ENCODE results near the gene GP1BB. TPM values are rescaled to one million over a fixed set of nuclear protein-coding genes. Genes with fewer than 3 reads are reported as not detected.

The GP1BB gene
- polyA plus RNA-seq, 1 donor from 2014 or later: 42.0 TPM

DNA sequence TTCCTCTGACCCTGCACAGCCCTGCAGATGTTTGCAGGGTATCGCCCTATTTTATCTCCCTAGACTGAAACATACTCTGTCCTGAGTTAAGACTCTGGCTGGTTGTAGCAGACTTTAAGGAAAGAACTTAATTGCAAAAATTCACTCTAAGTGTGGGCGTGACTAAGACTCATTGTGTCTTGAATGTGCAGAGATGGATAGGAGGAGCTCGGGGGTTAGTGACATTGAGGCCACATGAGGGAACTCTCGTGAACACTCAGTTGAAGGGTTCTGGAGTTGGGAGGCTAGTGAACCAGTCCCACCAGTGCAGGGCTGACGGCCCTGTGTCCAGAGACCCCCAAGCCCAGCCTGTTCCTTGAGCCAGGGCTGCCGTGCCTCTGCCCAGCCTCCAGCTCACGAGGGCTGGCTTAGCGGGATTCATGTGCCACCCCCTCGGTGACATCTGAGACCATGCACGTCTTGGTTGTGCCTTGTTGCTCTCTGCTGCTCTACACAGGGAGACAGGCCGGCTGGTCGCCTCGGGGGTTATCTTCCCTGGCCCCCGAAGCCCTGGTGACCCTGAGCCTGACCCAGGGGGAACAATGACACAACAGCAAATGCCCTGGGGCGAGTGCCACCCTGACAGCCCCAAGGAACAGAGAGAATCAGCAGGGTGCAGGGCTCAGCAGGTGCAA is 25.8 kb downstream of the GP1BB start:
- no peak overlapping the region for H3K27ac ChIP-seq (ENCODE audit: low read length)
- H3F3A ChIP-seq (ENCODE audit: insufficient read depth, low read length, poor library complexity, severe bottlenecking): no peaks in the 10 kb centered on the region
- no peaks in the 10 kb centered on the region for H3K9me3 ChIP-seq (ENCODE audit: low read length)
- H4K20me1 ChIP-seq (ENCODE audit: insufficient read depth): no peaks in the 10 kb centered on the region
- H3K4me2 ChIP-seq (ENCODE audit: low read length): no peak overlapping the region
- H3K27me3 ChIP-seq (ENCODE audit: insufficient read depth, low read depth, low read length): peaks cover 26% of the 10 kb centered on the region
- H3K9ac ChIP-seq (ENCODE audit: low read length): no peak overlapping the region
- TF ChIP-seq RAD21 (conservative IDR thresholded peaks at IDR 0.05) (no peak), MXI1 (conservative IDR thresholded peaks at IDR 0.05; ENCODE audit: poor library complexity, severe bottlenecking) (no peak), EZH2 (IDR thresholded peaks at IDR 0.05; ENCODE audit: borderline replicate concordance, insufficient read depth, low read length, poor library complexity, severe bottlenecking) (no peak), EP300 (conservative IDR thresholded peaks at IDR 0.05; ENCODE audit: poor library complexity, severe bottlenecking) (no peak), TAF1 (IDR thresholded peaks at IDR 0.05; ENCODE audit: low read depth) (no peak), POLR2AphosphoS5 (IDR thresholded peaks at IDR 0.05) (no peak), SMC3 (conservative IDR thresholded peaks at IDR 0.05; ENCODE audit: poor library complexity) (no peak)
- TF ChIP-seq, protein P1, sequence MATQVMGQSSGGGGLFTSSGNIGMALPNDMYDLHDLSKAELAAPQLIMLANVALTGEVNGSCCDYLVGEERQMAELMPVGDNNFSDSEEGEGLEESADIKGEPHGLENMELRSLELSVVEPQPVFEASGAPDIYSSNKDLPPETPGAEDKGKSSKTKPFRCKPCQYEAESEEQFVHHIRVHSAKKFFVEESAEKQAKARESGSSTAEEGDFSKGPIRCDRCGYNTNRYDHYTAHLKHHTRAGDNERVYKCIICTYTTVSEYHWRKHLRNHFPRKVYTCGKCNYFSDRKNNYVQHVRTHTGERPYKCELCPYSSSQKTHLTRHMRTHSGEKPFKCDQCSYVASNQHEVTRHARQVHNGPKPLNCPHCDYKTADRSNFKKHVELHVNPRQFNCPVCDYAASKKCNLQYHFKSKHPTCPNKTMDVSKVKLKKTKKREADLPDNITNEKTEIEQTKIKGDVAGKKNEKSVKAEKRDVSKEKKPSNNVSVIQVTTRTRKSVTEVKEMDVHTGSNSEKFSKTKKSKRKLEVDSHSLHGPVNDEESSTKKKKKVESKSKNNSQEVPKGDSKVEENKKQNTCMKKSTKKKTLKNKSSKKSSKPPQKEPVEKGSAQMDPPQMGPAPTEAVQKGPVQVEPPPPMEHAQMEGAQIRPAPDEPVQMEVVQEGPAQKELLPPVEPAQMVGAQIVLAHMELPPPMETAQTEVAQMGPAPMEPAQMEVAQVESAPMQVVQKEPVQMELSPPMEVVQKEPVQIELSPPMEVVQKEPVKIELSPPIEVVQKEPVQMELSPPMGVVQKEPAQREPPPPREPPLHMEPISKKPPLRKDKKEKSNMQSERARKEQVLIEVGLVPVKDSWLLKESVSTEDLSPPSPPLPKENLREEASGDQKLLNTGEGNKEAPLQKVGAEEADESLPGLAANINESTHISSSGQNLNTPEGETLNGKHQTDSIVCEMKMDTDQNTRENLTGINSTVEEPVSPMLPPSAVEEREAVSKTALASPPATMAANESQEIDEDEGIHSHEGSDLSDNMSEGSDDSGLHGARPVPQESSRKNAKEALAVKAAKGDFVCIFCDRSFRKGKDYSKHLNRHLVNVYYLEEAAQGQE (IDR thresholded peaks at IDR 0.05; ENCODE audit: borderline replicate concordance): no peak
- TF ChIP-seq, protein P2, sequence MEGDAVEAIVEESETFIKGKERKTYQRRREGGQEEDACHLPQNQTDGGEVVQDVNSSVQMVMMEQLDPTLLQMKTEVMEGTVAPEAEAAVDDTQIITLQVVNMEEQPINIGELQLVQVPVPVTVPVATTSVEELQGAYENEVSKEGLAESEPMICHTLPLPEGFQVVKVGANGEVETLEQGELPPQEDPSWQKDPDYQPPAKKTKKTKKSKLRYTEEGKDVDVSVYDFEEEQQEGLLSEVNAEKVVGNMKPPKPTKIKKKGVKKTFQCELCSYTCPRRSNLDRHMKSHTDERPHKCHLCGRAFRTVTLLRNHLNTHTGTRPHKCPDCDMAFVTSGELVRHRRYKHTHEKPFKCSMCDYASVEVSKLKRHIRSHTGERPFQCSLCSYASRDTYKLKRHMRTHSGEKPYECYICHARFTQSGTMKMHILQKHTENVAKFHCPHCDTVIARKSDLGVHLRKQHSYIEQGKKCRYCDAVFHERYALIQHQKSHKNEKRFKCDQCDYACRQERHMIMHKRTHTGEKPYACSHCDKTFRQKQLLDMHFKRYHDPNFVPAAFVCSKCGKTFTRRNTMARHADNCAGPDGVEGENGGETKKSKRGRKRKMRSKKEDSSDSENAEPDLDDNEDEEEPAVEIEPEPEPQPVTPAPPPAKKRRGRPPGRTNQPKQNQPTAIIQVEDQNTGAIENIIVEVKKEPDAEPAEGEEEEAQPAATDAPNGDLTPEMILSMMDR (IDR thresholded peaks at IDR 0.05; ENCODE audit: poor library complexity, severe bottlenecking): no peak
- no peak overlapping the region for H3K4me3 ChIP-seq (ENCODE audit: low read length)
- H3K36me3 ChIP-seq (ENCODE audit: insufficient read depth, low read length): no peaks in the 10 kb centered on the region
- H3K9me2 ChIP-seq (ENCODE audit: insufficient read depth, low read length): no peaks in the 10 kb centered on the region
- H3K79me2 ChIP-seq (replicated peaks; ENCODE audit: insufficient read depth, low read length): no peaks in the 10 kb centered on the region
- no peak overlapping the region for H2AFZ ChIP-seq (ENCODE audit: low read depth, low read length)

GRCh38 chr22:19749876-19750275 is 26.5 kb downstream of the GP1BB start:
- Histone ChIP-seq H3K9ac (ENCODE audit: low read length) (no peak overlapping the region), H3K36me3 (ENCODE audit: insufficient read depth, low read length) (no peaks in the 10 kb centered on the region), H3F3A (ENCODE audit: insufficient read depth, low read length, poor library complexity, severe bottlenecking) (no peaks in the 10 kb centered on the region), H3K4me3 (ENCODE audit: low read length) (no peak overlapping the region), H4K20me1 (ENCODE audit: insufficient read depth) (no peaks in the 10 kb centered on the region), H2AFZ (ENCODE audit: low read depth, low read length) (no peak overlapping the region), H3K27me3 (ENCODE audit: insufficient read depth, low read depth, low read length) (peaks cover 34% of the 10 kb centered on the region), H3K9me3 (ENCODE audit: low read length) (no peaks in the 10 kb centered on the region), H3K27ac (ENCODE audit: low read length) (no peak overlapping the region), H3K4me2 (ENCODE audit: low read length) (no peak overlapping the region), H3K9me2 (ENCODE audit: insufficient read depth, low read length) (no peaks in the 10 kb centered on the region), H3K79me2 (replicated peaks; ENCODE audit: insufficient read depth, low read length) (no peaks in the 10 kb centered on the region)
- TF ChIP-seq, protein P1 (IDR thresholded peaks at IDR 0.05; ENCODE audit: borderline replicate concordance): no peak
